Osteocyte (in vitro differentiated cells): Measurements from ENCODE around the gene TOGARAM2. TPM values are rescaled to one million over a fixed set of nuclear protein-coding genes. Genes with fewer than 3 reads are reported as not detected.

Experiments used
- DNase-seq: peaks from one replicate; pipeline ENCODE4 v3.0.0; 2021; ENCODE audit warnings: mixed read lengths; ENCODE audit not compliant: unreplicated experiment; ENCODE audit errors: extremely low spot score
- H3K27ac Mint-ChIP-seq: one replicate; pipeline ENCODE4 v1.8.0; 2021; ENCODE audit warnings: mild to moderate bottlenecking, mixed read lengths; ENCODE audit not compliant: unreplicated experiment
- H3K27me3 Mint-ChIP-seq: one replicate; pipeline ENCODE4 v1.8.0; 2021; ENCODE audit warnings: mixed read lengths; ENCODE audit not compliant: unreplicated experiment
- H3K36me3 Mint-ChIP-seq: one replicate; pipeline ENCODE4 v1.8.0; 2021; ENCODE audit warnings: mixed read lengths; ENCODE audit not compliant: unreplicated experiment
- H3K4me1 Mint-ChIP-seq: one replicate; pipeline ENCODE4 v1.8.0; 2021; ENCODE audit warnings: mixed read lengths; ENCODE audit not compliant: unreplicated experiment
- H3K4me3 Mint-ChIP-seq: one replicate; pipeline ENCODE4 v1.8.0; 2021; ENCODE audit warnings: mild to moderate bottlenecking, moderate library complexity, mixed read lengths; ENCODE audit not compliant: unreplicated experiment
- H3K9me3 Mint-ChIP-seq: one replicate; pipeline ENCODE4 v1.8.0; 2021; ENCODE audit warnings: mixed read lengths; ENCODE audit not compliant: unreplicated experiment
- CTCF ChIP-seq: fragments of 200-600 bp; sonication (generic); IDR thresholded peaks from 2 replicates; pipeline ENCODE4 v1.5.0; 2021; ENCODE audit warnings: antibody characterized with exemption, mild to moderate bottlenecking, moderate library complexity
- total RNA-seq: library from RNA; stranded (reverse); gene quantifications from 2 replicates; pipeline ENCODE4 v1.2.1, GENCODE V29; 2021

TOGARAM2 gene
- total RNA-seq, 1 donor from 2014 or later, result not detected

GRCh38 chr2:29013057-29013780 lies 32.1 kb downstream of the TOGARAM2 start:
- peaks cover 36% of the 10 kb centered on the region for H3K4me1 Mint-ChIP-seq
- no peak overlapping the region for H3K27ac Mint-ChIP-seq
- no peak for TF ChIP-seq CTCF
- H3K4me3 Mint-ChIP-seq, result no peak overlapping the region
- no peak for DNase-seq
- no peaks in the 10 kb centered on the region for H3K36me3 Mint-ChIP-seq
- H3K27me3 Mint-ChIP-seq, result no peaks in the 10 kb centered on the region
- no peaks in the 10 kb centered on the region for H3K9me3 Mint-ChIP-seq

- H3K27ac Mint-ChIP-seq, result no peak overlapping the region
- no peak for DNase-seq
- H3K27me3 Mint-ChIP-seq, result peaks cover under 1% of the 10 kb centered on the region
- no peak for TF ChIP-seq CTCF
- H3K9me3 Mint-ChIP-seq, result no peaks in the 10 kb centered on the region
- no peak overlapping the region for H3K4me3 Mint-ChIP-seq
- H3K4me1 Mint-ChIP-seq, result peaks cover 36% of the 10 kb centered on the region
- H3K36me3 Mint-ChIP-seq, result no peaks in the 10 kb centered on the region
Measured at GRCh38 chr2:29014331-29014730, 33.2 kb downstream of the TOGARAM2 start.

- H3K27me3 Mint-ChIP-seq, result peaks cover 6% of the 10 kb centered on the region
- H3K4me3 Mint-ChIP-seq, result no peak overlapping the region
- H3K4me1 Mint-ChIP-seq, result peaks cover 36% of the 10 kb centered on the region
- no peak for TF ChIP-seq CTCF
- no peak for DNase-seq
- no peaks in the 10 kb centered on the region for H3K9me3 Mint-ChIP-seq
- H3K27ac Mint-ChIP-seq, result no peak overlapping the region
- H3K36me3 Mint-ChIP-seq, result no peaks in the 10 kb centered on the region
Measured at GRCh38 chr2:29014811-29015421, 33.8 kb downstream of the TOGARAM2 start.

DNA sequence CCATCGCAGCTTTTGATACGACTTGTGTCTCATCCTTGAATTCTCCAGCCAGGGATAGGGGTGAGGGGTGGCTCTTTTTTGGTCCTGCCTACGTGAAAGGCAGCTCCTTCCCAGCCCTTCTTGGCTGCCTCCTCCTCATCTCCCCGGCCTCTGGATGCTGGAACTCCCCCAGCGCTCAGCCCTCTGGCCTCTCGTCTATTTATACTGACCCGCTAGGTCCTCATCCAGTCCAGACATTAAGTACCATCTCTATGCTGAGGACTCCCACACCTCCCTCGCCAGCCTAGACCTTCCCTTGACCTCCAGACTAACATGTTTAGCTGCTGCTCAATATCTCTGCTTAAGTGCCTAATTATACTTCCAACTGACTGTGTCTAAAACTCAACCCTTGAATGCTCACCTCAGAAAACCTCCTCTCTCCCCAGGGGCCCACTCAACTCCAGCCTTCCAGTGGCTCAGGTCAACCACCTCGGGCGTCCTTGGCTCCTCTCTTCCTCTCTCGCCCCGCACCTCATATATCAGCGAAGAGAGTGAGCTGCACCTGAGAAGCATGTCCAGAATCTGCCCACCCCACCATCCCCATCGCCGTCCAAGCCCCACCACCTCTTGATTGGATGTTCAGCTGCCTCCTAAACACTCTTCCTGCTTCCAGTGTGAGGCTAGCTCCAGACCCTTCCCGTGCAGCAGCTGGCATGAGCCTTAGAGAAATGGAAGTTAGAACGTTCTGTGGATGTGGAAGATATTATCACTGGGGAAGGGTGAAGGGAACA lies 34.8 kb downstream of the TOGARAM2 start:
- no peak overlapping the region for H3K27ac Mint-ChIP-seq
- H3K36me3 Mint-ChIP-seq, result no peaks in the 10 kb centered on the region
- H3K9me3 Mint-ChIP-seq, result no peaks in the 10 kb centered on the region
- TF ChIP-seq CTCF, result no peak
- no peak overlapping the region for H3K4me3 Mint-ChIP-seq
- H3K4me1 Mint-ChIP-seq, result peaks cover 32% of the 10 kb centered on the region
- DNase-seq, result no peak
- H3K27me3 Mint-ChIP-seq, result peaks cover 11% of the 10 kb centered on the region

- no peak for DNase-seq
- Mint-ChIP-seq H3K27ac (no peak overlapping the region), H3K36me3 (no peaks in the 10 kb centered on the region), H3K9me3 (no peaks in the 10 kb centered on the region), H3K4me3 (no peak overlapping the region), H3K27me3 (peaks cover 11% of the 10 kb centered on the region), H3K4me1 (peaks cover 25% of the 10 kb centered on the region)
- TF ChIP-seq CTCF, result no peak
Measured at GRCh38 chr2:29016504-29016903, 35.4 kb downstream of the TOGARAM2 start.
